ENCODE data around the gene NEDD4.

DNA sequence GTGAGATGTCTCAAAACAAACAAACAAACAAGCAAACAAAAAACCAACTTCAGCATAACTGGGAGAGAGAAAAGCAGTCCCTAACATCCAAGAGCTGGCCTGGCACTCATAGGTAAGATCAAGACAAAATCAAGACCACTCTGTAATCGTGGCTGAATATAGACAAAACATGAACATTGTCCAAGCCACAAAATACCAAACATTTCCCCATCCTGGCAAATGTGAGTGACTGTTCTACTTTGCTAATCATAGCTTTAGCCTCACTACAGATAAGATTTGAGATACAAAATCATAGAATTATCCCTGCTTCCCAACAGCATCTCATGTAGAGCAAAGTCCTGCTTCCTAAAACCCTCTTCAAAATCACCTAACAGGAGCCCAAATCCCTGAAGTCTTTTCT lies 133.7 kb downstream of the NEDD4 start:
- no peak for TF ChIP-seq POLR2A (IDR thresholded peaks at IDR 0.05)
- TF ChIP-seq, protein P1, sequence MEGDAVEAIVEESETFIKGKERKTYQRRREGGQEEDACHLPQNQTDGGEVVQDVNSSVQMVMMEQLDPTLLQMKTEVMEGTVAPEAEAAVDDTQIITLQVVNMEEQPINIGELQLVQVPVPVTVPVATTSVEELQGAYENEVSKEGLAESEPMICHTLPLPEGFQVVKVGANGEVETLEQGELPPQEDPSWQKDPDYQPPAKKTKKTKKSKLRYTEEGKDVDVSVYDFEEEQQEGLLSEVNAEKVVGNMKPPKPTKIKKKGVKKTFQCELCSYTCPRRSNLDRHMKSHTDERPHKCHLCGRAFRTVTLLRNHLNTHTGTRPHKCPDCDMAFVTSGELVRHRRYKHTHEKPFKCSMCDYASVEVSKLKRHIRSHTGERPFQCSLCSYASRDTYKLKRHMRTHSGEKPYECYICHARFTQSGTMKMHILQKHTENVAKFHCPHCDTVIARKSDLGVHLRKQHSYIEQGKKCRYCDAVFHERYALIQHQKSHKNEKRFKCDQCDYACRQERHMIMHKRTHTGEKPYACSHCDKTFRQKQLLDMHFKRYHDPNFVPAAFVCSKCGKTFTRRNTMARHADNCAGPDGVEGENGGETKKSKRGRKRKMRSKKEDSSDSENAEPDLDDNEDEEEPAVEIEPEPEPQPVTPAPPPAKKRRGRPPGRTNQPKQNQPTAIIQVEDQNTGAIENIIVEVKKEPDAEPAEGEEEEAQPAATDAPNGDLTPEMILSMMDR (IDR thresholded peaks at IDR 0.05): no peak

All from testis (tissue), 2 donors.